ENCODE measurements around the gene AKR7A2.
"Not testable (repeated sequence)": the region's sequence is repeated elsewhere in the genome, so short reads cannot be mapped to it uniquely, and the experiment has no call there.

AKR7A2 gene

DNA sequence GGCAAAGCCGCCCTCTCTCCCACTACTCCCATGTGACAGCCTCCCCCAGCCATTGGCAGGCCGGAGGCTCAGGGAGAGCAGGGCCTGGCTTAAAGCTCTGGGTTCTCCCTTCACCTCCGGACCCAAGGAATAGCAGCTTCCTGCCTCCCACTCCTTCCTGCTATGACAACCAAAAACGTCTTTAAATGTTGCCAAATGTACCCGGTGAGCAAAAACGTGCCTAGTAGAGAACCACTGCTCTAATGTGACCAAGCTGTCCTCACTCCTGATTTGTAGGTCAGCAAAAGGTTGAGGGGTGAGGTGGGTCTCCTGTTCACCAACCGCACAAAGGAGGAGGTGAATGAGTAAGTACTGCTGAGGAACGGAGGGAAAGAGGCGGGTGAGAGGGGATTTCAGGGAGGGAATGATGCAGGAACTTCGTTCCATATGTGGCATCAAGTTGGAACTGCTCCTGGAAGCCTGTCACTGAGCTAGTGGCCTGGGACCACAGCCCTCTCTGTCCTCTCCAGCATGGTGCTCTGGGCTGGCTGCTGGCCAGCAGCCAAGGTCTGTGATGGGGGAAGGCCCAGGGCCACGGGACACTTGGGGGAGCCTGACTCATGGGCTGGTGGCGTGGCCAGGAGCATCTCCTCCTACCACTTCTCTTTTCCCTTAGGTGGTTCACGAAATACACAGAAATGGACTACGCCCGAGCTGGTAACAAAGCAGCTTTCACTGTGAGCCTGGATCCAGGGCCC, 54.6 kb downstream of the AKR7A2 start:
- peak; percentile 59 to 72 for DNase-seq

DNA sequence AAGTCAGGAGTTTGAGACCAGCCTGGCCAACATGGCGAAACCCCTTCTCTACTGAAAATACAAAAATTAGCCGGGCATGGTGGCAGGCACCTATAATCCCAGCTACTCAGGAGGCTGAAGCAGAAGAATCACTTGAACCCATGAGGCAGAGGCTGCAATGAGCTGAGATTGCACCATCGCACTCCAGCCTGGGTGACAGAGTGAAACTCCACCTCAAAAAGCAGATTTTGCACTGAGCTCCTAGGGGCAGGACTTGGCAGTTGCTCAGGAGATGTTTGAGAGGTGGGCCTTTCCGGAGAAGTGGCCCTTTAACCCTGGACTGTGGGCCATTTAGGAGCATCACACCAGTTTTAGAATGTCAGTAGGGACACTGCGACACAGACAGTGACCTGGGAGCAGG, 55.6 kb downstream of the AKR7A2 start:
- DNase-seq: not testable (repeated sequence)

DNA sequence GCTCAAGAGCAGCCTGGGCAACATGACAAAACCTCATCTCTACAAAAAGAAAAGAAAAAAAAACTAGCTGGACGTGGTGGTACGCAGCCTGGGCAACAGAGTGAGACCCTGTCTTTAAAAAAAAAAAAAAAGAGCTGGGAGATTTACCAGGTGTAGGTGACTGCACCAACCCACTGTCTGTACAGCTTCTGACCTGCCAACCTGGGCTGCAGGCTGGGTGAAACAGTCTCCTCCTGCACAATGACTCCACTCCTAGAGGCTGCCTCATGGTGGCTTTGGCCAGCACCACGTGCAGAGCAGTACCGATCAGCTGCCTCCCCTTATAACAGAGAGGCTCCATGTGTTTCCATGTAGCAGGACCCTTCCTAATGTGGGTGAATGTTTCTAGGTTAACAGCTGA, 56.7 kb downstream of the AKR7A2 start:
- no peak for DNase-seq

DNA sequence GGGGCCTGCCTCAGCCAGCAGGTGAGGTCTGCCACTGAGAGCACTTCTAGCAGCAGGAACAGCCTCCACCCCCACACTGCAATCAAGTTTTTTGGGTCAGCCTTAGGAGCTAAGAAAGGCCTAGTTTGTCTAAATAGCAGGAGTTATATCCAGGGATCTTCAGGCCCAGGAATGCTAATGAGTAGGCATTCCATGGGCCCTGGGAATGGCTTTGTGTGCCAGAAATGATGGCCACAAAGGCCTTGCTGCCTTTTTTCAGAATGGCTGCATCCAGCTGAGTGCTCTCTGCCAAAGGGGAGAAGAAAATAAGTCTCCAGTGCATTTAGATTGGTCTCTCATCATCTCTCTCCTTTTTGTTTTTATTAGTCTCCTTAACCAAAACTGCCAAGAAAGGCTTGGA, 57.5 kb downstream of the AKR7A2 start:
- DNase-seq: no peak

All from activated CD4-positive, alpha-beta T cell treated with anti-CD3 and anti-CD28 coated beads, Interleukin-2, amount 50 U/mL, for 48 hours (primary cell).